22Rv1 (cell line): ENCODE results near the gene PHACTR1.

Source experiments
- CTCF ChIP-seq: fragments of 450-650 bp; IDR thresholded peaks from 2 replicates; pipeline ENCODE4 v1.5.1; 2017; ENCODE audit warnings: mild to moderate bottlenecking
- ZFX ChIP-seq: fragments of 450-650 bp; IDR thresholded peaks from 2 replicates; pipeline ENCODE4 v1.6.1; 2017; ENCODE audit warnings: antibody characterized with exemption, borderline replicate concordance

DNA sequence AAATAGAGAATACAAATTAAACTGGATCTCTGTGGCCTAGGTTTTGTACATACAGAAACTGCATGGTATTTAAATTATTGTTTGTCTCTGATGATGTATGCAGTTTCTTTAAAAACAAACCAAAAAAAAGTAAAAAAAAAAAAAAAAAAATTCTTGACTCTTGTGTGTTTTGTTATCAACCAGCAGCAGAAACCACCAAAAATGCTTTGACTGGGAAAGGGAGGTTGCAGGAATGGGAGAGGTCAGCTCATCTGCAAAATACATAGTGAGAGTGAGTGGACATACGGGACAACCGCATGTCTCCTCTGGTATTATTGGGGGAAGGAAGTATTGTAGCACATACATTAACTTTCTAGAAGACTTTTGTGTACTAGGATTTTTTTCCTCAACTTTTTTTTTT lies 573.8 kb downstream of the PHACTR1 start:
- no peak for TF ChIP-seq CTCF
- TF ChIP-seq ZFX: no peak
